H1 (cell line): ENCODE measurements around the gene SLC9A3.

Experiments
- POU5F1 ChIP-seq: IDR thresholded peaks from 2 replicates; pipeline ENCODE4 v1.6.1; 2011; ENCODE audit warnings: low read depth, mild to moderate bottlenecking, low read length, moderate library complexity
- RFX5 ChIP-seq: IDR thresholded peaks from 2 replicates; pipeline ENCODE4 v1.6.1; 2011; ENCODE audit warnings: low read depth, low read length, improper control_type of control experiment, borderline replicate concordance
- SRF ChIP-seq: IDR thresholded peaks from 2 replicates; pipeline ENCODE4 v1.6.1; 2011; ENCODE audit warnings: mild to moderate bottlenecking, low read depth, low read length, moderate library complexity
- TAF7 ChIP-seq: optimal IDR thresholded peaks from 2 replicates; pipeline ENCODE3; 2011; ENCODE audit warnings: low read depth, mild to moderate bottlenecking, inconsistent platforms, low read length, moderate library complexity, borderline replicate concordance

- TF ChIP-seq TAF7 (no peak), POU5F1 (no peak), RFX5 (no peak), SRF (no peak)
Observed at GRCh38 chr5:432928-433791, 91.1 kb downstream of the SLC9A3 start.
